Lower lobe of right lung (tissue), 2 donors: ENCODE data around the gene NDUFAF3. TPM values are rescaled to one million over a fixed set of nuclear protein-coding genes. Genes with fewer than 3 reads are reported as not detected.
"Not testable (repeated sequence)": the region's sequence is repeated elsewhere in the genome, so short reads cannot be mapped to it uniquely, and the experiment has no call there.

Experiments
- ATAC-seq, 2 donors: fragments of 200-7000 bp; cut with Tn5 transposase; one replicate each; pipeline ENCODE4 v1.9.1; 2020 to 2022; ENCODE audit warnings: mild to moderate bottlenecking in 2 of 2, moderate library complexity in 2 of 2
- DNase-seq: peaks from one replicate; pipeline ENCODE4 v3.0.0-alpha.2; 2020
- H3K27ac ChIP-seq: fragments of 200-600 bp; one replicate; pipeline ENCODE4 v1.8.0; 2022
- H3K27me3 ChIP-seq: fragments of 200-600 bp; one replicate; pipeline ENCODE4 v1.8.0; 2022; ENCODE audit warnings: low read depth
- H3K36me3 ChIP-seq: fragments of 200-600 bp; one replicate; pipeline ENCODE4 v1.8.0; 2022; ENCODE audit warnings: mild to moderate bottlenecking
- H3K4me1 ChIP-seq: fragments of 200-600 bp; one replicate; pipeline ENCODE4 v1.8.0; 2022
- H3K4me3 ChIP-seq: fragments of 200-600 bp; one replicate; pipeline ENCODE4 v1.8.0; 2022; ENCODE audit warnings: mild to moderate bottlenecking
- H3K9me3 ChIP-seq: fragments of 200-600 bp; one replicate; pipeline ENCODE4 v1.8.0; 2022
- intact Hi-C: fragments of 100-400 bp; cut with DNase I; formaldehyde crosslinking; loops from one replicate; pipeline ENCODE4 v1.11.0; 2022
- total RNA-seq: library from RNA; stranded (reverse); fragmentation: NEBNext Ultra II Directional; extraction: Animal tissue kit (Norgen Biotek cat#: 25700); gene quantifications from one replicate; pipeline ENCODE4 v1.2.1, GENCODE V29; 2021
- TF ChIP-seq, protein P1 (sequence below): fragments of 200-600 bp; IDR thresholded peaks from one replicate; pipeline ENCODE4 v1.8.0; 2022; ENCODE audit warnings: antibody characterized with exemption, mild to moderate bottlenecking
- donor health status: DM: no; HTN: yes; CAD: no; lungs with severe emphysema.

Gene NDUFAF3
- total RNA-seq, 1 donor from 2014 or later: 85.6 TPM

DNA sequence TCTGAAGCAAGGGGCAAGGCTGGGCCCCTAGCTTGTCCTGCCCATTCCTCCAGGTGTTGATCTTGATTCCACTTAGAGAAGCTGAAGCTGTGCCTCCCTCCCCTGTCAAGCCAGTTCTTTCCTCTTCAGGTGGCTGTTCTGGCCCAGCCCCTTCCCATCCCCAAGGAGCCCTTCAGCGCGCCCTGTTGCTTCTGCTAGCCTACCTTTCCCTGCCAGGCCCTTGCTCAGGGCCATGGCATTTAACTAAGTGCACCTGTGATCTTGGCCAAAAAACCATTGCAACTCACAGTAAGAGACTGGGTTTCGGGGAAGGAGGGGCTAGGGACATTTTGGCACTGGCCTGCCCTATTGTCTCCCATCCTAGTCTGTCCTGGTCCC is 16.6 kb upstream of the NDUFAF3 start:
- peaks cover 19% of the 10 kb centered on the region for H3K4me1 ChIP-seq

DNA sequence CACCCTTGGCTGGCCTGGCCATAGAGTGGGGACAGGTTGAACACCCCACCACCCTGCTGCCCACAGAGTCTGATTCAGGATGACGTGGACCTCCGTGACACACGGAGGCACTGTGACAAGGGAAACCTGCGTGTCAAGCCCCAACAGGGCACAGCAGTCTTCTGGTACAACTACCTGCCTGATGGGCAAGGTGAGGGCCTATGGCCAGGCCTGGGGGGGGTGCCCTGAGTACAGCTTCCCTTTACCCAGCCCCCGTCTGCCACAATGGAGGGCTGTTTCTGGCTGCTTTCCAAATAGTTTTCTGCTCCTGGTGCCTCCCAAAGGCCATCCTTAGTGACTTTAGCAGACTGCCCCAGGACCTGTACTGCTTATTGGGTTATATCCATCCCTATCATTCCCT is 15.9 kb upstream of the NDUFAF3 start:
- peaks cover under 1% of the 10 kb centered on the region for H3K36me3 ChIP-seq
- DNase-seq: no peak
- peak overlapping the region; percentile 96 for H3K4me3 ChIP-seq
- intact Hi-C loops: no loop called here
- no peaks in the 10 kb centered on the region for H3K9me3 ChIP-seq
- H3K27ac ChIP-seq: peak overlapping the region; percentile 94
- peaks cover 19% of the 10 kb centered on the region for H3K4me1 ChIP-seq
- ATAC-seq: no peak
- no peaks in the 10 kb centered on the region for H3K27me3 ChIP-seq
- TF ChIP-seq, protein P1, sequence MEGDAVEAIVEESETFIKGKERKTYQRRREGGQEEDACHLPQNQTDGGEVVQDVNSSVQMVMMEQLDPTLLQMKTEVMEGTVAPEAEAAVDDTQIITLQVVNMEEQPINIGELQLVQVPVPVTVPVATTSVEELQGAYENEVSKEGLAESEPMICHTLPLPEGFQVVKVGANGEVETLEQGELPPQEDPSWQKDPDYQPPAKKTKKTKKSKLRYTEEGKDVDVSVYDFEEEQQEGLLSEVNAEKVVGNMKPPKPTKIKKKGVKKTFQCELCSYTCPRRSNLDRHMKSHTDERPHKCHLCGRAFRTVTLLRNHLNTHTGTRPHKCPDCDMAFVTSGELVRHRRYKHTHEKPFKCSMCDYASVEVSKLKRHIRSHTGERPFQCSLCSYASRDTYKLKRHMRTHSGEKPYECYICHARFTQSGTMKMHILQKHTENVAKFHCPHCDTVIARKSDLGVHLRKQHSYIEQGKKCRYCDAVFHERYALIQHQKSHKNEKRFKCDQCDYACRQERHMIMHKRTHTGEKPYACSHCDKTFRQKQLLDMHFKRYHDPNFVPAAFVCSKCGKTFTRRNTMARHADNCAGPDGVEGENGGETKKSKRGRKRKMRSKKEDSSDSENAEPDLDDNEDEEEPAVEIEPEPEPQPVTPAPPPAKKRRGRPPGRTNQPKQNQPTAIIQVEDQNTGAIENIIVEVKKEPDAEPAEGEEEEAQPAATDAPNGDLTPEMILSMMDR: no peak

More for the DNA sequence above, 16.6 kb upstream of the NDUFAF3 start:
- intact Hi-C loops: no loop called here
- no peaks in the 10 kb centered on the region for H3K9me3 ChIP-seq
- DNase-seq (no peak), ATAC-seq (no peak)
- no peaks in the 10 kb centered on the region for H3K27me3 ChIP-seq
- no peak overlapping the region for H3K4me3 ChIP-seq
- H3K36me3 ChIP-seq: no peaks in the 10 kb centered on the region
- TF ChIP-seq, protein P1: no peak
- H3K27ac ChIP-seq: no peak overlapping the region

DNA sequence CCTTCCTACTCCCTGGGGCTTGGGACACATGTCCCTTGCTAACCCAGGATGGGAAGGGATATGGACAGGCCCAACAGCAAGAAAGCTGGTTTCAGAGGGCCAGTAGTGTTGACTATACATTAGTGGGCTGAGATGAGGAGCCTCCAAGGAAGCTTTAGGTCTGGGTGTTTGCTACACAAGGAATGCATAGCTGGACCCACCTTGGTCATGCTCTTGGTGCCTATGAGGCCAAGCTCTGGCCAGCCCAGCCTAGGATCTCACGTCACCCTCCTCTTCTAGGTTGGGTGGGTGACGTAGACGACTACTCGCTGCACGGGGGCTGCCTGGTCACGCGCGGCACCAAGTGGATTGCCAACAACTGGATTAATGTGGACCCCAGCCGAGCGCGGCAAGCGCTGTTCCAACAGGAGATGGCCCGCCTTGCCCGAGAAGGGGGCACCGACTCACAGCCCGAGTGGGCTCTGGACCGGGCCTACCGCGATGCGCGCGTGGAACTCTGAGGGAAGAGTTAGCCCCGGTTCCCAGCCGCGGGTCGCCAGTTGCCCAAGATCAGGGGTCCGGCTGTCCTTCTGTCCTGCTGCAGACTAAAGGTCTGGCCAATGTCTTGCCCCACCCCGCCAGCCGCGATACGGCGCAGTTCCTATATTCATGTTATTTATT is 15.4 kb upstream of the NDUFAF3 start:
- H3K36me3 ChIP-seq: peaks cover 6% of the 10 kb centered on the region
- intact Hi-C loops: no loop called here
- H3K27ac ChIP-seq: peak overlapping the region; percentile 94
- H3K4me1 ChIP-seq: peaks cover 19% of the 10 kb centered on the region
- peak; percentile 8 to 24 for ATAC-seq
- no peaks in the 10 kb centered on the region for H3K9me3 ChIP-seq
- TF ChIP-seq, protein P1: no peak
- no peak for DNase-seq
- no peaks in the 10 kb centered on the region for H3K27me3 ChIP-seq
- H3K4me3 ChIP-seq: peak overlapping the region; percentile 96

GRCh38 chr3:49007068-49007770 is 14.7 kb upstream of the NDUFAF3 start, which contains the start of gene WDR6:
Gene WDR6 (plus strand): TSS chr3:49007391. CDS start chr3:49007432, 41 bp downstream.
- Histone ChIP-seq H3K4me1 (peaks cover 19% of the 10 kb centered on the region), H3K36me3 (peaks cover 13% of the 10 kb centered on the region), H3K27ac (peak within 1 kb of the TSS; percentile 94), H3K4me3 (peak within 1 kb of the TSS; percentile 96), H3K9me3 (no peaks in the 10 kb centered on the region), H3K27me3 (no peaks in the 10 kb centered on the region)
- DNase-seq (peak; percentile 99), ATAC-seq (peak; percentile 96)
- TF ChIP-seq, protein P1: peak; percentile 43
- intact Hi-C loops: no loop called here

DNA sequence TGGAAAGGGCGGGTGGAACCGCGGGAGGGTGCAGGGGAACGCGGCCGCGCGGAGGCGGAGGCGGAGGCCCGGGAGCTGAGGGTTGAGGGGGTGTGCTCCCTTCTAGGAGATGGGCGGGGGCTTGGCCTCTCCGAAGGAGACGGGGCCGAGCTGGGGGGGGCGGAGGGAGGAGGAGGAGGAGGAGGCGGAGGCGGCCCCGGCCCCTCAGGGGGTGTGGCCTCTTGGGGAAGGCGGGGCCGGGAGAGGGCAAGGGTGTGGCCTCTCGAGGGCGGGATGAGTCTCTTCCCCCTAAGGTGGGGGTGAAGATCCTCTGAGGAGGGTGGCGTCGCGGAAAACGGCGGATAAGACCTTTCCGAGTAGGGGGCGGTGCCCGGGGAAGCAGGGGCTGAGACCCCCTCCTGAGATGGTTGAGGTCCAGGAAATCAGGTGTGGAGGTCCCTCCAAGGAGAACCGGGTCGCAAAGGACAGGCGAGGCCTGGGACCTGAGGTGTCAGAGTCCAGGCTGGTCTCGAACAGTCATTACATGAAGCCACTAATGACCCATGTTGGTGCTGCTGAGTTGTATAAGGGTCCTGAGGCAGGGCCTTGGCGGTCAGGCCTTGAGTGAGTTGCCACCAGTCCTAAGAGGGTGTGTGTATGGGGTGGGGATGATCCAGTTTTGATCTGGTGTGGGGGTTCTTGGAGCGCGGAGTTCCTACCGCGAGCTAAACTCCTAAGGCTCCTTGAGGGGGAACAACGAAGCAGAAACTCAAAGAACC is 14.0 kb upstream of the NDUFAF3 start:
- peak; percentile 87 to 91 for ATAC-seq

DNA sequence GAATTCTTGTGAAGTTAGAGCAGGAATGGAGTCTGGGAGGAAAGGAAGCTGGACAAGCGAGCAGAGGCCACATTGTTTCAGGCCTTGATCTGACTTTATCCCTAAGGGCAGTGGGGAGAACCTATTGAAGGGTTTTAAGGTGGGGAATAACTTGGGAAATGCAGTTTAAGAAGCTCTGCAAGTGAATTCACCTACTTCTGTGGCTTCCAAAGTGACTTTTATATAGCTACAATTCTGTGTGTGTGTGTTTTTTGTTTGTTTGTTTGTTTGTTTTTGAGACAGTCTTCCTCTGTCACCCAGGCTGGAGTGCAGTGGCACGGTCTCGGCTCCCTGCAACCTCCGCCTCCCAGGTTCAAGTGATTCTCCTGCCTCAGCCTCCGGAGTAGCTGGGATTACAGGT is 13.3 kb upstream of the NDUFAF3 start:
- H3K27ac ChIP-seq: peak overlapping the region; percentile 94
- peak overlapping the region; percentile 96 for H3K4me3 ChIP-seq
- ATAC-seq, H3K27me3 ChIP-seq, intact Hi-C loops, H3K9me3 ChIP-seq, DNase-seq: not testable (repeated sequence)
- peaks cover 27% of the 10 kb centered on the region for H3K36me3 ChIP-seq
- peaks cover 19% of the 10 kb centered on the region for H3K4me1 ChIP-seq

More for the DNA sequence above, 14.0 kb upstream of the NDUFAF3 start:
- Histone ChIP-seq H3K27ac (peak overlapping the region; percentile 94), H3K4me3 (peak overlapping the region; percentile 96), H3K27me3 (no peaks in the 10 kb centered on the region), H3K4me1 (peaks cover 19% of the 10 kb centered on the region), H3K9me3 (no peaks in the 10 kb centered on the region), H3K36me3 (peaks cover 20% of the 10 kb centered on the region)
- DNase-seq: peak; percentile 92
- intact Hi-C loops: no loop called here
- TF ChIP-seq, protein P1: no peak
